Thoracic aorta (tissue), 2 donors: Measurements from ENCODE around the gene WNT7B. TPM values are rescaled to one million over a fixed set of nuclear protein-coding genes. Genes with fewer than 3 reads are reported as not detected.

Source experiments
- ATAC-seq: fragments of 150-250 bp; one replicate; pipeline ENCODE4 v1.8.0; 2017; ENCODE audit warnings: low read depth; ENCODE audit not compliant: insufficient number of reproducible peaks, low FRiP score
- DNase-seq: peaks from one replicate; pipeline ENCODE4 v3.0.0-alpha.2; 2020; ENCODE audit warnings: low spot score
- H3K27ac ChIP-seq, 2 donors: fragments of 200-600 bp; sonication (generic); 1 replicate in 1 of 2; 2 replicates in 1 of 2; pipeline ENCODE4 v1.5.1; 2016; ENCODE audit warnings: mild to moderate bottlenecking in 2 of 2, moderate library complexity in 2 of 2
- H3K27me3 ChIP-seq: fragments of 200-600 bp; sonication (generic); replicated peaks from 2 replicates; pipeline ENCODE4 v1.6.0; 2016; ENCODE audit warnings: mild to moderate bottlenecking; ENCODE audit not compliant: insufficient read depth
- H3K36me3 ChIP-seq: fragments of 200-600 bp; sonication (generic); one replicate; pipeline ENCODE4 v1.5.1; 2016
- H3K4me1 ChIP-seq, 2 donors: fragments of 200-600 bp; sonication (generic); 1 replicate in 1 of 2; 2 replicates in 1 of 2; pipeline versions ENCODE4 v1.5.1 to v1.6.0; 2016; ENCODE audit warnings: low read depth in 2 of 2, mild to moderate bottlenecking in 1 of 2; ENCODE audit not compliant: control insufficient read depth in 1 of 2
- H3K4me3 ChIP-seq: fragments of 200-600 bp; sonication (generic); 2 replicates; pipeline ENCODE4 v1.5.1; 2016; ENCODE audit warnings: mild to moderate bottlenecking
- H3K9me3 ChIP-seq: fragments of 200-600 bp; sonication (generic); 2 replicates; pipeline ENCODE4 v1.5.1; 2016
- total RNA-seq, 2 donors: library from RNA; depleted of rRNA; stranded (reverse); fragments of >200 nt; gene quantifications; one replicate each; pipeline versions ENCODE4 v1.1.0 to v1.2.3, GENCODE V29; 2016
- TF ChIP-seq, protein P1 (sequence below): fragments of 200-600 bp; sonication (generic); IDR thresholded peaks from one replicate; pipeline ENCODE4 v1.5.1; 2019; ENCODE audit warnings: antibody characterized with exemption

WNT7B gene
- total RNA-seq, 2 donors from 2014 or later = not detected

GRCh38 chr22:45887202-45888131, 89.5 kb downstream of the WNT7B start:
- no peak for ATAC-seq
- Histone ChIP-seq H3K27me3 (no peaks in the 10 kb centered on the region), H3K9me3 (no peaks in the 10 kb centered on the region), H3K27ac (no peak overlapping the region), H3K4me1 (no peaks in the 10 kb centered on the region), H3K4me3 (no peak overlapping the region), H3K36me3 (no peaks in the 10 kb centered on the region)
- TF ChIP-seq, protein P1, sequence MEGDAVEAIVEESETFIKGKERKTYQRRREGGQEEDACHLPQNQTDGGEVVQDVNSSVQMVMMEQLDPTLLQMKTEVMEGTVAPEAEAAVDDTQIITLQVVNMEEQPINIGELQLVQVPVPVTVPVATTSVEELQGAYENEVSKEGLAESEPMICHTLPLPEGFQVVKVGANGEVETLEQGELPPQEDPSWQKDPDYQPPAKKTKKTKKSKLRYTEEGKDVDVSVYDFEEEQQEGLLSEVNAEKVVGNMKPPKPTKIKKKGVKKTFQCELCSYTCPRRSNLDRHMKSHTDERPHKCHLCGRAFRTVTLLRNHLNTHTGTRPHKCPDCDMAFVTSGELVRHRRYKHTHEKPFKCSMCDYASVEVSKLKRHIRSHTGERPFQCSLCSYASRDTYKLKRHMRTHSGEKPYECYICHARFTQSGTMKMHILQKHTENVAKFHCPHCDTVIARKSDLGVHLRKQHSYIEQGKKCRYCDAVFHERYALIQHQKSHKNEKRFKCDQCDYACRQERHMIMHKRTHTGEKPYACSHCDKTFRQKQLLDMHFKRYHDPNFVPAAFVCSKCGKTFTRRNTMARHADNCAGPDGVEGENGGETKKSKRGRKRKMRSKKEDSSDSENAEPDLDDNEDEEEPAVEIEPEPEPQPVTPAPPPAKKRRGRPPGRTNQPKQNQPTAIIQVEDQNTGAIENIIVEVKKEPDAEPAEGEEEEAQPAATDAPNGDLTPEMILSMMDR = no peak
- no peak for DNase-seq

DNA sequence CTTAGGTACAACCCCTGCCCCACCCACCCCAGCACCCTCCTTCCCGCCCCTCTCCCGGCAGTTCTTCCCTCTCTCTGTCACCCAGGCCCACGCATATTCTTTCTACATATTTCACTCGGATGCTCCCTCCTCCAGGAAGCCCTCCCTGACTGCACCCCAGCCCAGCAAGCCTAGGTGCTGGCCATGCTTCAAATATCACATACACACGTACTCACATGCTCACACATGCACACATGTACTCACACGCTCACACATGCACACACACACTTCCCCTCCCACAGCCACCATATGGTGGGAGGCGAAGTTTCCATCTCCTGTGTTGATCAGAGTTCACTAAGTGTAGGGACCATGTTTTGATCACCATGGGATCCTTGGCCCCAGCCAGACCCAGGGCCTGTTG, 90.4 kb downstream of the WNT7B start:
- no peak for DNase-seq
- TF ChIP-seq, protein P1 = no peak
- no peak for ATAC-seq
- Histone ChIP-seq H3K9me3 (no peaks in the 10 kb centered on the region), H3K27me3 (no peaks in the 10 kb centered on the region), H3K36me3 (no peaks in the 10 kb centered on the region), H3K4me1 (no peaks in the 10 kb centered on the region), H3K27ac (no peak overlapping the region), H3K4me3 (no peak overlapping the region)

DNA sequence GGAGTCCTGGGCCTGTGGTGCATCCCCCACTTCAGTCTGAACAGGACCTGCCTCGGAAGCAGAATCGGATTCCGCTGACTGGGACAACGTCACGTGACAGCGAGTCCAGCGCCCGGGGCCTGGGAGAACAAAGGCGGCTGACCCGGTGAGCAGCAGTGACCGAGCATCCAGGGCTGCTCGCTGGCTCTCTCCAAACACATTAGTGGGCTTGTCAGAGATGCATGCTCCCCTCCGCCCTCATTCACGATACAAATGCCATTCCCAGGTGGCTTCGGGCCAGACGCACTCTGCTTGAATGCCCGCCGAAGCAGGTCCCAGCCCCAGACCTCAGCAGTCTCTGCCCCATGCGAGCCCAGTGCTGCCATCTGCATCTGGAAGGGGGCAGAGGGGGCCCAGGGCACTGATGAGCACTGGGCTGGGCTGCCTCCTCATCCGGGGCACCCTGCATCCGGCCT, 91.0 kb downstream of the WNT7B start:
- H3K27me3 ChIP-seq = no peaks in the 10 kb centered on the region
- H3K36me3 ChIP-seq = no peaks in the 10 kb centered on the region
- no peaks in the 10 kb centered on the region for H3K4me1 ChIP-seq
- no peak overlapping the region for H3K4me3 ChIP-seq
- H3K9me3 ChIP-seq = no peaks in the 10 kb centered on the region
- H3K27ac ChIP-seq = no peak overlapping the region
- DNase-seq (no peak), ATAC-seq (no peak)
- TF ChIP-seq, protein P1 = no peak

DNA sequence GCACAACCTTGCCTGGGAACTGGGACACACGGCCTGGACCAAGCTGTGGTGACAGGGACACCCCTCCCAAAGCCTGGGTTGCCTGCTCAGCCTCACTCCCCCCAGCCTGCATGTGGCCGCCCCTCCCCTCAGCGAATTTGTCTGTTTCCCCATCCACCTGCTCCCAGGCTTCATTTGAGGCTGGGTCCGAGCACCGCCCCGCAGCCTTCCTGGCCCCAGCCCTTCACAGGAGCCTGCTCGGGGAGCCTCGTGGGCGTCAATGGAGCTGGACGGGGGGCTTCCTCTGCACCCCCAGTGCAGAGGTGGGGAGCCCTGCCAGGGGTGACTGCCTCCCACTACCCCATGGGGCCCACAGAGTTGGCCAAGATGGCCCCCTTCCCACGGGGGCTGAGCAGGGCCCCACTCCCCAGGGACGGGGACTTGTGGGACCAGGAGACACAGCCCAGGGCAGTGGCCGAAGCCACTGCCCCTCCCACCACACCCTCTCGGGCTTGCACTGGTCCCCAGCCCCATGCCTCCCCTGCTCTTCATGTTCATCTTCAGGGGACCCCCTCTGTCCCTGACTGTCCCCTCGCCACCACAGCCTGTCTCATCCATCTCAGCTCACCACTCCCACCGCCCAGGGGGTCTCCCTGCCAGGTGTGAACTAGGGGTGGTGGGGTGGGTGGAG, 91.7 kb downstream of the WNT7B start:
- Histone ChIP-seq H3K27ac (no peak overlapping the region), H3K27me3 (no peaks in the 10 kb centered on the region)

More for the DNA sequence above, 91.7 kb downstream of the WNT7B start:
- H3K9me3 ChIP-seq = no peaks in the 10 kb centered on the region
- TF ChIP-seq, protein P1 = no peak
- H3K4me1 ChIP-seq = no peaks in the 10 kb centered on the region
- H3K36me3 ChIP-seq = no peaks in the 10 kb centered on the region
- DNase-seq (no peak), ATAC-seq (no peak)
- no peak overlapping the region for H3K4me3 ChIP-seq
